AG09319 (cell line): ENCODE measurements around the gene RSPH1.
A peak's percentile ranks its signal among the peaks of the same experiment; 100 is the strongest.

Source experiments
- DNase-seq: peaks from one replicate; pipeline ENCODE4 v3.0.0-alpha.2; 2010; ENCODE audit warnings: low read depth; ENCODE audit errors: extremely low read depth
- TF ChIP-seq, protein P1 (sequence below): IDR thresholded peaks from 2 replicates; pipeline ENCODE4 v1.5.1; 2011; ENCODE audit warnings: low read depth, mild to moderate bottlenecking, inconsistent platforms, low read length, moderate library complexity

Gene RSPH1

GRCh38 chr21:42496120-42496838, at the start of gene RSPH1:
RSPH1 (minus strand) TSS chr21:42496224; CDS start chr21:42496186, 38 bp downstream.
- TF ChIP-seq, protein P1, sequence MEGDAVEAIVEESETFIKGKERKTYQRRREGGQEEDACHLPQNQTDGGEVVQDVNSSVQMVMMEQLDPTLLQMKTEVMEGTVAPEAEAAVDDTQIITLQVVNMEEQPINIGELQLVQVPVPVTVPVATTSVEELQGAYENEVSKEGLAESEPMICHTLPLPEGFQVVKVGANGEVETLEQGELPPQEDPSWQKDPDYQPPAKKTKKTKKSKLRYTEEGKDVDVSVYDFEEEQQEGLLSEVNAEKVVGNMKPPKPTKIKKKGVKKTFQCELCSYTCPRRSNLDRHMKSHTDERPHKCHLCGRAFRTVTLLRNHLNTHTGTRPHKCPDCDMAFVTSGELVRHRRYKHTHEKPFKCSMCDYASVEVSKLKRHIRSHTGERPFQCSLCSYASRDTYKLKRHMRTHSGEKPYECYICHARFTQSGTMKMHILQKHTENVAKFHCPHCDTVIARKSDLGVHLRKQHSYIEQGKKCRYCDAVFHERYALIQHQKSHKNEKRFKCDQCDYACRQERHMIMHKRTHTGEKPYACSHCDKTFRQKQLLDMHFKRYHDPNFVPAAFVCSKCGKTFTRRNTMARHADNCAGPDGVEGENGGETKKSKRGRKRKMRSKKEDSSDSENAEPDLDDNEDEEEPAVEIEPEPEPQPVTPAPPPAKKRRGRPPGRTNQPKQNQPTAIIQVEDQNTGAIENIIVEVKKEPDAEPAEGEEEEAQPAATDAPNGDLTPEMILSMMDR, result no peak; the same call in none of the 2 replicates
- peak; percentile 94 for DNase-seq

- TF ChIP-seq, protein P1, result no peak
- no peak for DNase-seq
These were observed 49.7 kb upstream of the RSPH1 start for GRCh38 chr21:42545745-42546144.

DNA sequence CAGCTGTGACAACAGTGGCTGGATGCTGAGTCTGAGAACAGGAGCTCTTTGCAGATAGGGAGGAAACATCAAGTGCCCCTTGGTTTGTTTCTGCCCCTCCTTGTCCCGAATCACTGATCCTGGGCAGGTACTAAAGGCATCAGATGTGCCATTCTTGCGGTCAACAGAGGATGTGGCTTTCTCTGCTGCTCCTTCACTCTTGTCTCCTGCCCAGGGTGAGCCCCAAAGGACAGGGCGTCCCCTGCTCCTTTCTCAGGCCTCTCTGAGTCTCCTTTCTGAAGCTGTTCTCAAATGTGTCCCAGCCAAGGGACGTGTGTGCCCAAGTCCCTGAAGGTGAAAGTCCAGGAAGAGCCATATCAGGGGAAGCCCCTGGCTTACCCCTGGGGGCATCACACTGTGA, 49.3 kb upstream of the RSPH1 start:
- no peak for DNase-seq
- TF ChIP-seq, protein P1, result no peak

- no peak for DNase-seq
- TF ChIP-seq, protein P1, result no peak
These were observed 48.5 kb upstream of the RSPH1 start for GRCh38 chr21:42544544-42544943.

- TF ChIP-seq, protein P1, result no peak
- DNase-seq, result no peak
These were observed 47.3 kb upstream of the RSPH1 start for GRCh38 chr21:42543106-42543847.

- DNase-seq, result no peak
- TF ChIP-seq, protein P1, result no peak
These were observed 46.6 kb upstream of the RSPH1 start for GRCh38 chr21:42542596-42542995.

DNA sequence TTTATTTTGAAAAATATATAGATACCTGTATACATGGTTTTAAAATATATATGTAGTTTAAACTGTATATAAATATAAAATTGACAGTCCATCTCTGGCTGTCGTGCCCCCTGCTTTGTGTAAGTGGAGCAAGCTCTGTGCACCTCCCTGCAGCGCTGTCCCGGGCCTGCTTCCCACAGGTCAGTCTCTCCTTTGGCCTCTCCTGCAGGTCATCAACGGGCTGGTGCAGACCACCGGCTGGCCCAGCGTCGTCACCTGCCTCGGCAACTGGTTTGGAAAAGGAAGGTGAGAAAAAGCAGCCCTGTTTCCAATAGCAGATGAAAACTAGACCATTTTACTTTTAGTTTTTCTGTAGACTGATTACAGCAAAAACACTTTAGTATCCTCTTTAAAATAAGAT, 46.2 kb upstream of the RSPH1 start:
- DNase-seq, result no peak
- TF ChIP-seq, protein P1, result no peak
